ENCODE data around the gene ZBTB40.

The ZBTB40 gene

GRCh38 chr1:22503721-22504410, 52.2 kb downstream of the ZBTB40 start:
- no peak for DNase-seq (ENCODE audit: low spot score)
- FAIRE-seq = no peak

- DNase-seq (ENCODE audit: low spot score) (no peak), FAIRE-seq (no peak)
Observed at GRCh38 chr1:22506130-22506692, 54.6 kb downstream of the ZBTB40 start.

DNA sequence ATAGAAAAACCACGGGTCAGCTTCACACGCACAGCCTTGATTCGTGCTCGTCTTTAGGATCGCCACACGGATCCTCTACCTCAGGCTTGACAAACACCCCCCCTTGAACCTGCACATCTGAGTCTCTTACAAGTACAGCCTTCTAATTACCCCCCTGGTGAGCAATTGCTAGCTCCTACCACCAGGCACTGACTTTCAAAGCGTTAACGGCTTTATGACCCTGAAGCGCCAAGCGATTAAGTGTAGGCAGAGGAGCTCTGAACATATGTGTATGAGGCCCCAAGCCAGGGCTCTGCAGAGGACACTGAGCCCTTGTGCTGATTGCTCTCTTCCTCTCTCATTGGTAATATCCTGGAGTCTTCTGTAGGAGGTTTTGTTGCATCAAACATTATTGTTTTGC, 55.9 kb downstream of the ZBTB40 start:
- DNase-seq (ENCODE audit: low spot score) = no peak
- no peak for FAIRE-seq

GRCh38 chr1:22508329-22508728, 56.7 kb downstream of the ZBTB40 start:
- no peak for FAIRE-seq
- DNase-seq (ENCODE audit: low spot score) = no peak

GRCh38 chr1:22508991-22509390, 57.3 kb downstream of the ZBTB40 start:
- DNase-seq (ENCODE audit: low spot score) (no peak), FAIRE-seq (no peak)

DNA sequence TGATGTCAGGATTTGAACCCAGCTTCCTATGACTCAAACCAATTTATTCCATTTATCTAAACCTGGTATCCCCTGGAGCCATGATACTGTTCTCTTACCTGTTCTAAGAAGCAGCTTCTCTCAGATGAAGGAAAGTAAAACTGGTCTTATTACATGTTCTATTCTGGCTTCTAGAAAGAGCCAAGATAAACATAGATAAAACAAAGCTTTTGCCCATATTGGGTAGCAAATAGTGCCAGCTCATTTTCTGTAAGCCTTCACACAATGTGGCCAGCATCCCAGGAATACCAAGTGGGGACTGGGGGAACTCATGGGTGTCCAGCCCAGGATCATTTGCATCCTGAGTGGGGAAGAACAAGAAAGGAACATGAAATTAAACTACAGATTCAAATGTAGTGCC, 58.2 kb downstream of the ZBTB40 start:
- DNase-seq (ENCODE audit: low spot score) (no peak), FAIRE-seq (no peak)

GRCh38 chr1:22512873-22513272, 61.2 kb downstream of the ZBTB40 start:
- DNase-seq (ENCODE audit: low spot score) (no peak), FAIRE-seq (peak; percentile 55)

GRCh38 chr1:22516906-22517571, 65.4 kb downstream of the ZBTB40 start:
- DNase-seq (ENCODE audit: low spot score) (no peak), FAIRE-seq (peak; percentile 86)

- DNase-seq (ENCODE audit: low spot score) (no peak), FAIRE-seq (no peak)
Observed at GRCh38 chr1:22517956-22518355, 66.3 kb downstream of the ZBTB40 start.

DNA sequence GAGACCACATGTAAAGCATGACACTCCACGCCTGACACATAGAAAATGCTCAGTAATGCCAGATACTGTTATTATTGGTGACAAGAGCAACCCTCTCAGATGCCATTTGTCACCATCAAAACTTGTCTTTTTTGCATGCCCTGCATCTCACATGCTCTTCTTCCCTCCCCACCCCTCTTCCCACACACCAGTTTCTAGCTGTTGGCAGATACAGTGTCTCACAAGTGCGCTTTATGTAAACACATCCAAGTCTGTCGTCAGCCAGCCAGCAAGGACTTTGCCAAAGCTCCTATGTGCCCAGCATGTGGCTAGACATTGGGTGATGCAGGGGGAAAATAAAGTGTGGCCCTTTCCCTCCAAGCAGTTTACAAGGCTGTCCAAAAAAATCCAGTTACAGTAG, 66.7 kb downstream of the ZBTB40 start:
- no peak for FAIRE-seq
- DNase-seq (ENCODE audit: low spot score) = no peak

GRCh38 chr1:22520871-22521270, 69.2 kb downstream of the ZBTB40 start:
- DNase-seq (ENCODE audit: low spot score) (no peak), FAIRE-seq (no peak)

GRCh38 chr1:22521692-22522091, 70.0 kb downstream of the ZBTB40 start:
- DNase-seq (ENCODE audit: low spot score) (no peak), FAIRE-seq (no peak)

- FAIRE-seq = no peak
- DNase-seq (ENCODE audit: low spot score) = no peak
Observed at GRCh38 chr1:22522221-22522743, 70.6 kb downstream of the ZBTB40 start.

DNA sequence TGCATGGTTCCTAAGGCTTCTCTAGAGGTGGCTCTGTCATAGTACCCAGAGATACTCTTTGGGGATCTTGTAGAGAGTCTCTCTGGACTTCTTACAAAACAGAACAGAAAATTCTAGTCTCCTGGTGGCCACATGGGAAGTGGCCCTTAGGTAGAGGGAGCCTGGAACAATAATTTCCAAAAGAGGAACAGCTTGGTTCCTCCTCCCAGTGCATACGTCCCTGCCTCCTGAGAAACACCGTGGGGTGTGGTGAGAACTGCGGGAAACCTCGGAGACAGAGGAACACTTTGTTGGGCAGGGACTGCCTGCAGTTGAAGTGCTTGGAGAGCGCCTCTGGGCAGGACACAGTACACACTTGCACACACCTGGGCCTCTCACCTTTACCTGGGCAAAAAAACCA, 72.8 kb downstream of the ZBTB40 start:
- FAIRE-seq = no peak
- no peak for DNase-seq (ENCODE audit: low spot score)

- FAIRE-seq (no peak), DNase-seq (ENCODE audit: low spot score) (no peak)
Observed at GRCh38 chr1:22525211-22525610, 73.6 kb downstream of the ZBTB40 start.

- no peak for DNase-seq (ENCODE audit: low spot score)
- FAIRE-seq = no peak
Observed at GRCh38 chr1:22525646-22526045, 74.0 kb downstream of the ZBTB40 start.

DNA sequence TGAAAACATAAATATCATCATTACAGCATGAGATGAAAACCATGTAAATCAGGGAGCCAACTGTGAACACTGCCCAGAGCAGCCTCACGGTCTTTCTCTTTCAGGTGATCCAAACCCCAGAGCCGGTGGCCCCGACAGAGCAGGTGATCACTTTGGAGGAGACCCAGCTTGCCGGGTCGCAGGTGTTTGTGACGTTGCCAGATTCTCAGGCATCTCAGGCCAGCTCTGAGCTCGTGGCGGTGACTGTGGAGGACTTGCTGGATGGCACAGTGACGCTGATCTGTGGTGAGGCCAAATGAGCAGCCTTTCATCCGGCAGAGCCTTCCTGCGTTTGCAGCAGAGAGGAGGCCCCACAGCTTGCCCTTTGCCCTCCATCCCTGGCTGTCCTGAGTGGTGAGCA, 74.4 kb downstream of the ZBTB40 start:
- no peak for FAIRE-seq
- DNase-seq (ENCODE audit: low spot score) = no peak

DNA sequence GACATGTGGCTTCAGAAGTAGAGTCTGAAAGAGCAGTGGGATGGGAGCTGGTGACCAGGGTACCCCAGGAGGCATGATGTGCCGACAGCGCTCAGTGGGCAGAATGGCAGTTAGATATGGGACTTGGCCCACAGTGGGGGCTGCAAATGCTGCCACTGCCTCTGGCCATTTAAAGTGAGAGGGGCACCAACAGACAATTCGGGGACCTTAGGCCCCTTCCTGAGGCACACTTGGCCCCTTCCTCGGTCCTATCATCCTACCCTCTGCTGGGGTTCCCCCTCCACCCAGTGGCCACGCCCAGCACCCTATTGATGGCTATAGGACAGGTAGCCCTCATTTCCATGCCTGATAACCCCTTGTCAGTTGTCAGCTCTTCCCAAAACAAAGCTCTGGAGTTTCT, 75.0 kb downstream of the ZBTB40 start:
- FAIRE-seq = no peak
- no peak for DNase-seq (ENCODE audit: low spot score)

- FAIRE-seq (no peak), DNase-seq (ENCODE audit: low spot score) (no peak)
Observed at GRCh38 chr1:22527122-22527521, 75.5 kb downstream of the ZBTB40 start.

- FAIRE-seq = no peak
- no peak for DNase-seq (ENCODE audit: low spot score)
Observed at GRCh38 chr1:22527555-22528296, 76.1 kb downstream of the ZBTB40 start.

DNA sequence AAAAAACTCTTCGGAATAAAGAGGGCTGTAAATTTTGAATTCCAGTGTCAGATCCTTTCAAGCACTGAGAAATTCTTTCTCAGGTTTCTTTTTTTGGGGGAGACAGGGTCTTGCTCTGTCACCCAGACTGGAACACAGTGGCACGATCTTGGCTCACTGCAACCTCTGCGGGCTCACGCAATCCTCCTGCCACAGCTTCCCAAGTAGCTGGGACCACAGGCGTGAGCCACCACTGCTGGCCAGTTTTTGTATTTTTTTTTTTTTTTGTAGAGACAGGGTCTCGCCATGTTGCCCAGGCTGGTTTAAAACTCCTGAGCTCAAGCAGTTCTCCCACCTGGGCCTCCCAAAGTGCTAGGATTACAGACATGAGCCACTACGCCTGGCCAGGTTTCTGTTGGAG, 76.8 kb downstream of the ZBTB40 start:
- FAIRE-seq = no peak
- DNase-seq (ENCODE audit: low spot score) = no peak
